Panc1 (cell line): ENCODE data around the gene HIPK3.

Source experiments
- CTCF ChIP-seq: fragments of 450-650 bp; IDR thresholded peaks from 2 replicates; pipeline ENCODE4 v1.5.1; 2017; ENCODE audit warnings: mild to moderate bottlenecking
- POLR2AphosphoS5 ChIP-seq: IDR thresholded peaks from 2 replicates; pipeline ENCODE4 v1.6.1; 2012; ENCODE audit warnings: mild to moderate bottlenecking, low read depth, low read length, moderate library complexity
- REST ChIP-seq, 2 experiments: IDR thresholded peaks; 2 replicates each; pipeline ENCODE4 v1.6.1; 2011 to 2012; ENCODE audit warnings: low read depth in 2 of 2, control low read depth in 1 of 2, low read length in 1 of 2, mild to moderate bottlenecking in 1 of 2, moderate library complexity in 1 of 2; ENCODE audit not compliant: insufficient read depth in 1 of 2
- SIN3A ChIP-seq: IDR thresholded peaks from 2 replicates; pipeline ENCODE4 v1.6.1; 2012; ENCODE audit warnings: low read depth, mild to moderate bottlenecking, low read length, moderate library complexity, borderline replicate concordance; ENCODE audit not compliant: insufficient read depth
- TCF7L2 ChIP-seq: IDR thresholded peaks from 2 replicates; pipeline ENCODE4 v1.6.1; 2011; ENCODE audit warnings: mild to moderate bottlenecking, low read depth, low read length, inconsistent platforms

GRCh38 chr11:33268945-33269540, 11.9 kb downstream of the HIPK3 start:
- TF ChIP-seq POLR2AphosphoS5 (no peak), CTCF (no peak), REST (IDR thresholded peaks at IDR 0.05; ENCODE audit: insufficient read depth in 1 of 2, low read depth in 2 of 2, low read length in 1 of 2) (no peak), TCF7L2 (no peak), SIN3A (no peak)
